HuH-7 (cell line): Measurements from ENCODE around the gene MYCL.
"Not testable (repeated sequence)": the region's sequence is repeated elsewhere in the genome, so short reads cannot be mapped to it uniquely, and the experiment has no call there.

ENCODE experiments used
- DNase-seq: peaks from one replicate; pipeline ENCODE4 v3.0.0; 2011; ENCODE audit warnings: low spot score

The MYCL gene

DNA sequence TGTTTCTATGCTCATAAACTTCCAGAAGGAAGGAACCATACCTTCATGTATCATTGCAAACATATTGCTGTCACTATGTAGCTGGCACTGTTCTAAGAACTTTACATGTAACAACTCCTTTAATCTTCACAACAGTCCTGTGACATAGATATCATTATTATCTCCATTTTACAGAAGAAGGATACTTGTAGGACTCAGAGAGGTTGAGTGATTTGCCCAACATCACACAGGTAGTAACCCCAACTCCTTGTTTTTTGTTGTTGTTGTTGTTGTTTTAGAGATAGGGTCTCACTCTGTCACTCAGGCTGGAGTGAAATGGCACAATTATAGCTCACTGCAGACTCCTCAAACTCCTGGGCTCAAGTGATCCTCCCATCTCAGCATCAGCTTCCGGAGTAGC lies 10.8 kb downstream of the MYCL start:
- DNase-seq = no peak

DNA sequence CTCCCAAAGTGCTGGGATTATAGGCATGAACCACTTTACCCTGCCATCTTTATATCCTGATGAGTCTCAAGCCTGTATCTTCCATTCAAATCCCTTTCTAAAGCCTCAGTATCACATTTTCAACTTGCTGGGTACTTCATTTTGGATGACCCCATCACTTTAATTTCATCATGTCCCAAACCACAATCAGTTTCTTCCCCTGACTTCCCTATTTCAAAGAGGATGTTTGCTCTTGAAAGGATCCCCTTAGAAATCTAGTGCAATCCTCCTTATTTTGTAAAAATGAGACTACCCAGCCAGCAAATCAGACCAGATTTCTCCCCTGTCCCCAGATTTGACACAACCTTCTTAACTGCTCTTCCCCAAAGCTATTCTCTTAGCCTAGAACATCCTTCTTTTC lies 11.4 kb downstream of the MYCL start:
- DNase-seq = no peak

DNA sequence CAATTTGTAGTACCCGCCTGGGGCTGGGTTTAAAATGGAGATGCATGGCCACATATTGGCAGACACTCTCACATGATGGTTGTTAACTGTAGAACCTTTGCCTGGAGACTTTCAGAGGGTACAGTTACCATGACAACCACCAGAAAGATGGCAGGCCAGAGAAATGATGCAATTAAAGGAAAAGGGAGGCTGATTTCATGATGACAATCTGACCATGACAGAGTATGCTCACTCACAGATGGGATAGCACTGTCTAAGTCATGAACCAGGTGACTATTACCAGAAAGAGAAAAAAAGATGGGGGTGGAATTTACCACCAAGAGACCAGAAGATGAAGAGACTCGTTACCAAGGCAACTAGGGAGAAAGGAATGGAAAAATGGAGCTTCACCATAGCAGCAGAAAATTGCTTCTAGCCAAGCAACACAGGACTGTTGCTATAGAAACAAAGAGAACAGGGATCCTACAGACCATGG lies 14.9 kb downstream of the MYCL start:
- no peak for DNase-seq

DNA sequence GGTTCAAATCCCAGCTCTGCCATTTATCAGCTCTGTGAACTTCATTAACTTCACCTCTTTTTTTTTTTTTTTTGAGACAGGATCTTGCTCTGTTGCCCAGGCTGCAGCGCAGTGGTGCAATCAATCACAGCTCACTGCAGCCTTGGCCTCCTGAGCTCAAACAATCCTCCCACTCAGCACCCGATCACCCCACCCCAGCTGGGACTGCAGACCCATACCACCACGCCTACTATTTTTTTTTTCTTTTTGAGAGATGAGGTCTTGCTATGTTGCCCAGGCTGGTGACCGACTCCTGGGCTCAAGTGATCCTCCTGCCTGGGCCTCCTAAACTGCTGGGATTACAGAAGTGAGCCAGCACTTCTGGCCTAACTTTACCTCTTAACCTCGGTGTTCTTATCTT lies 16.2 kb downstream of the MYCL start:
- DNase-seq = no peak

GRCh38 chr1:39882152-39882551 lies 19.6 kb downstream of the MYCL start:
- no peak for DNase-seq

- DNase-seq = no peak
Measured at GRCh38 chr1:39877980-39878956, 23.4 kb downstream of the MYCL start.

DNA sequence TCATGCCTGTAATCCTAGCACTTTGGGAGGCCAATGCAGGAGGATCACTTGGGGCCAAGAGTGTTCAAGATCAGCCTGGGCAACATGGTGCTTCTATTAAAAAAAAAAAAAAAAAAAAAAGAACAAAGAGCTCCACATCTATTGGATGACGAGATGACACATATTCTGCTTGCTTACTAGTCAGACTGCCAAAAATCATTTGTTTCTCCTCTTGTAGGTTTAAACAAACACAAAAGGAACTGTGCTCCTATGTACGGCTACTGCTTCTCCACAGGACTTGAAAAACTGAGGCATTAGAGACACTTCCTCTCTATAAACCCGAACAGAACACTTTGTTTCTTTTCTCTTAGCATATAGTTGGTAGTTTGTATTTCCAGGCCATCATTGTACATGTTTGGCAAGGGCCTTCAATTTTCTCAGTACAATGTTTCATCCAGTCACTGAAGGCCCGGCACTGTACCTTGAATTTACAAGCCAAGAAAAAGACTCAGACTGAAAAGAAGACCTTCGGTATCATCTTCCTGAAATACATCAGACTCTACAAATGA lies 24.4 kb downstream of the MYCL start:
- no peak for DNase-seq

DNA sequence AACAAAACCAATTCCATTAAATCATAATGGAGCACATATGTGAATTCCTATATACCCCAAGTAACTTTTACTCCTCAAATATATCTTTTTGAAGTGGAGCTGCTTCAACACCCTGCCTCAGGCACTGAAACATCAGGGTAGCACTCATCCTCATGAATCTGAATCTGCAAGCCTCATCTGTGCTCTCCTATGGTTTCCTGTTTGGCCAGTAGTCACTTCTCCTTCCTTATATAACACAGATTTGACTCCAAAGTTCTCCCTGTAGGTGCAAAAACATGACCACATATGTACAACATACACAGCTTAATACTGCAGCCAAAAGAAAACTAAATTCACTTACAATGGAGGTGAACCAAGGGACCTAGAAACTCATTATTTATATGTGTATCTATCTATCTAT lies 25.6 kb downstream of the MYCL start:
- DNase-seq = no peak

DNA sequence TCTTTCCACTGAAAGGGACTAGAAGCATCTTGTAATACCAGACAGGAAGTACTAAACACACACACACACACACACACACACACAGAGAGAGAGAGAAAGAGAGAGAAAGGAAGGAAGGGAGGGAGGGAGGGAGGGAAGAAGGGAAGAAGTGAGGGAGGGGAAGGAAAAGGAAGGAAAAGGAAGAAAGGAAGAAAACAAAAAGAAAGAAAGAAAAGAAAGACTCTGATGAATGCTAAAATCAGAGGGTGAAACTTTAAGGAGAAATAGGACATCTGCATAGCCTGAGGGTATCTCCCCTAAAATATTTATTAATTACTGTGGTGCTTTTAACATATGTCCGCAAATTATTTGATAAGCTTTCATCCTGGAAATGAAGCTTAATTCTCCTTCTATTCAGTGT lies 29.0 kb downstream of the MYCL start:
- no peak for DNase-seq

- no peak for DNase-seq
Measured at GRCh38 chr1:39871796-39872195, 29.9 kb downstream of the MYCL start.

- not testable (repeated sequence) for DNase-seq
Measured at GRCh38 chr1:39871043-39871442, 30.7 kb downstream of the MYCL start.

DNA sequence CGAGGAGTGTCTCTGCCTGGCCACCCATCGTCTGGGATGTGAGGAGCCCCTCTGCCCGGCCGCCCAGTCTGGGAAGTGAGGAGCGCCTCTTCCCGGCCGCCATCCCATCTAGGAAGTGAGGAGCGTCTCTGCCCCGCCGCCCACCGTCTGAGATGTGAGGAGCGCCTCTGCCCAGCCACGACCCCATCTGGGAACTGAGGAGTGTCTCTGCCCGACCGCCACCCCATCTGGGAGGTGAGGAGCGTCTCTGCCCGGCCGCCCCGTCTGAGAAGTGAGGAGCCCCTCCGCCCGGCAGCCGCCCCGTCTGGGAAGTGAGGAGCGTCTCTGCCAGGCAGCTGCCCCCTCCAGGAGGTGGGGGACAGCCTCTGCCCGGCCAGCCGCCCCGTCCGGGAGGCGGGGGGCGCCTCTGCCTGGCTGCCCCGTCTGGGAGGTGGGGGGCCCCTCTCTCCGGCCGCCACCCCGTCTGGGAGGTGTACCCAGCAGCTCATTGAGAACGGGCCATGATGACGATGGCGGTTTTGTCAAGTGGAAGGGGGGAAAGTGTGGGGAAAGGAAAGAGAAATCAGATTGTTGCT lies 32.1 kb downstream of the MYCL start:
- DNase-seq = not testable (repeated sequence)

DNA sequence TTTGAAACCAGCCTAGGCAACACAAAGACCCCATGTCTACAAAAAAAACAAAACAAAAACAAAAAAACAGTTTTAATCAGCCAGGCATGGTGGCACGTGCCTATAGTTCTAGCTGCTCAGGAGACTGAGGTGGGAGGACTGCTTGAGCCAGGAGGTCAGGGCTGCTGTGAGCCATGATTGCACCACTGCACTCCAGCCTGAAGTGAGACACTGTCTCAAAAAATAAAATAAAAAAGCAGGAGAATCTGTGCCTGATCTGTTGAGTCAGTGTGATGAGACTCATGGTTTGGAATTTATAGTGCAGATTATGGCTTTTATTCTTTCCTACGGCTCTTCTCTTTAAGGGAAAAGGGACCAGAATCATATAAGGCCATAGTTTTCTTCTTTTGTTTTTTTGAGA lies 35.0 kb downstream of the MYCL start:
- no peak for DNase-seq

DNA sequence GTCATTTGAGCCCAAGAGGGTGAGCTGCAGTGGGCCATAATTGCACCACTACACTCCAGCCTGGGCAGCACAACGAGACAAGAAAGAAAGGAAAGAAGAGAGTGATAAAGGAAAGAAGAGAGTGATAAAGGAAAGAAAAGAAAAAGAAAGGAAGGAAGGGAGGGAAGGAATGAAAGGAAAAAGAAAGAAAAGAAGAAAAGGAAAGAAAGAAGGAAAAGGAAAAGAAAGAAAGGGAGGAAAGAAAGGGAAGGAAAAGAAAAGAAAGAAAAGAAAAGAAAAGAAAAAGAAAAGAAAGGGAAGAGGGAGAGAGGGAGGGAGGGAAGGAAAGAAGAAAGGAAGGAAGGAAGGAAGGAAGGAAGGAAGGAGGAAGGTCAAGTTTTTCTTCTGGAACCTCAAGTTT lies 36.0 kb downstream of the MYCL start:
- DNase-seq = no peak

DNA sequence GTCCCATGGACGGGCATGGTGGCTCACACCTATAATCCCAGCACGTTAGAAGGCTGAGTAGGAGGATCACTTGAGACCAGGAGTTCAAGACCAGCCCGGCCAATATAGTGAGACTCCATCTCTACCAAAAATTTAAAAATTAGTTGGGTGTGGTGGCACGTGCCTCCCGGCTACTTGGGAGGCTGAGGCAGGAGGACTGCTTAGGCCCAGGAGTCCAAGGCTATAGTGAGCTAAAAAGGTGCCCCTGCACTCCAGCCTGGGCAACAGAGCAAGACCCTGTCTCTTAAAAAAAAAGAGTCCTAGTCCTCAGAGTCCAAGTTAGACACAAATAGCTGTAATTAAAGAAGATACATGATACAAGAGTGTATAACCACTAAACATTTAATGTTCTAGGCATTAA lies 38.5 kb downstream of the MYCL start:
- DNase-seq = no peak

DNA sequence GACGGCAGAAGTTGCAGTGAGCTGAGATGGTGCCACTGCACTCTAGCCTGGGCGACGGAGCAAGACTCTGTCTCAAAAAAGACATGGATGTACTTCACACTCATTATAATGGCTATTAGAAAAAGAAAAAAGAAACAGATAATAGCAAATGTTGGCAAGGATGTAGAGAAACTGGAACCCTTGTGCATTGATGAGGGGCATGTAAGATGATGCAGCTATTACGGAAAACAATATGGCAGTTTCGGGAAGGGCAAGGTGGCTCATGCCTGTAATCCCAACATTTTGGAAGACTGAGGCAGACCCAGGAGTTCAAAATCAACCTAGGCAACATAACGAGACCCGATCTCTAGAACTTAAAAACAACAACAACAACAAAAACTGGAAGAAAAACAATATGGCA lies 40.7 kb downstream of the MYCL start:
- DNase-seq = no peak

- no peak for DNase-seq
Measured at GRCh38 chr1:39859859-39860812, 41.6 kb downstream of the MYCL start.

- no peak for DNase-seq
Measured at GRCh38 chr1:39858315-39858714, 43.4 kb downstream of the MYCL start.

DNA sequence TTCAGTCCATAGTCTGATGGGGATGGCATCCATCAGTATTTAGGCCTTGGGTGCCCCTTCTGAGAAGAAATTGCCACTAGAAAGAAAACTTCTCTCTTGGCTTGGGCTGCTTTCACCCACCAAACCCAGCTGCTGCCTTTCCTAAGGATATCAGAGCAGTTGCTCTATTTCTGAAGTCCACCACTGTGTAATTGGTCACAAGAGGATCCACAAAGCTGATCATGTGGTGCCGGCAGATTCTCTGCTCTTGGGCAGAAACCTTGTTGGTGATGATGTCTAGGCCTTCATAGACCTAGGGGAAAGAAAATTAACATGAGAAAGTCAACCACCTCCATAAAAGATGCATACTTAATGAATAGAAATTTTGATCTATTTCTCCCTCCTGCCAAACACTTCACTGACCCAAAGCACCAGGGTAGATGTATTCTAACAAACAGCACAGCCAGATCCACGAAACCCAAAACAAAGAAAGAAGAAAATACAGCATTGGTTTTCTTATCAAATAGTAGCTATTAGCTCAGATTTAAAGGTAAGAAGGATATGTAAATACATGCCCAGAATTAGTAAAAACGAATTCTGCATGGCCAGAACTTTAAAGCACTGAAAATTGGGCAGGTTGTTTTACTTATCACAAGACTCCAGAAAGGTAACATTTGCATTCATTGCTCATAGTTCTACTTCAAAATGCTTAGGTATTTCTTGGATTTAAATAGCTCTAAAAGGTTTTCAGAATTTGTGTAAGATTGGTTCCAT lies 44.4 kb downstream of the MYCL start:
- no peak for DNase-seq

GRCh38 chr1:39854738-39855137 lies 47.0 kb downstream of the MYCL start:
- DNase-seq = no peak

DNA sequence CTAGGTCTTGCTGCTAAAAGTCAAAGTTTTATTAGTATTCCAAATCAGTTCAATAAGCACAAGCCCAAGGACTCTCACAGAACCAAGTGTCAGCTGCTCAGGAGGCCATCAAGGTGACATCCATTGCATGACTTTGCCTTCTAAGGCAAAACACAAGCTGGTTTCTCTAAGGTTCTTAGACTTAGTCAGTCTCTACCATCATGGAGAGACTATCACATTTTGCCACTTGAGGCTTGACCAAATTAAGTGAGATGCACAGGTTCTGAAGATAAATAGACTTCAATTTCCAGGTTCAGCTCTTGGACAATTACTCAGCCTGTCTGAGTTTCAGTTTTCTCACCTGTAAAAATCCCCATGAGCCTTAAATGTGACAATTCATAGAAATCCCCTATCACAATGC lies 47.4 kb downstream of the MYCL start:
- no peak for DNase-seq
